ENCODE data around the gene POMT2.
"Not testable (repeated sequence)": the region's sequence is repeated elsewhere in the genome, so short reads cannot be mapped to it uniquely, and the experiment has no call there.

The POMT2 gene

GRCh38 chr14:77323571-77323970 is 2.9 kb upstream of the POMT2 start:
- DNase-seq, result no peak

GRCh38 chr14:77322951-77323350 is 2.3 kb upstream of the POMT2 start:
- DNase-seq, result no peak

- DNase-seq, result no peak
These were observed 1.7 kb upstream of the POMT2 start for GRCh38 chr14:77322250-77322902.

GRCh38 chr14:77319422-77319821 is 1.3 kb downstream of the POMT2 start:
- no peak for DNase-seq

- not testable (repeated sequence) for DNase-seq
These were observed 1.9 kb downstream of the POMT2 start for GRCh38 chr14:77318756-77319155.

- no peak for DNase-seq
These were observed 2.6 kb downstream of the POMT2 start for GRCh38 chr14:77318006-77318553.

- no peak for DNase-seq
These were observed 3.8 kb downstream of the POMT2 start for GRCh38 chr14:77316872-77317301.

- no peak for DNase-seq
These were observed 4.5 kb downstream of the POMT2 start for GRCh38 chr14:77316195-77316505.

GRCh38 chr14:77314539-77315457 is 5.9 kb downstream of the POMT2 start:
- no peak for DNase-seq

GRCh38 chr14:77314043-77314442 is 6.6 kb downstream of the POMT2 start:
- DNase-seq, result no peak

- no peak for DNase-seq
These were observed 7.3 kb downstream of the POMT2 start for GRCh38 chr14:77313371-77313770.

- no peak for DNase-seq
These were observed 9.5 kb downstream of the POMT2 start for GRCh38 chr14:77311217-77311616.

GRCh38 chr14:77310026-77310425 is 10.7 kb downstream of the POMT2 start:
- no peak for DNase-seq

- no peak for DNase-seq
These were observed 11.6 kb downstream of the POMT2 start for GRCh38 chr14:77309131-77309530.

GRCh38 chr14:77306851-77307496 is 13.7 kb downstream of the POMT2 start:
- DNase-seq, result no peak

- DNase-seq, result no peak
These were observed 14.3 kb downstream of the POMT2 start for GRCh38 chr14:77306416-77306815.

GRCh38 chr14:77305696-77306095 is 15.0 kb downstream of the POMT2 start:
- DNase-seq, result no peak

- DNase-seq, result peak; percentile 73
These were observed 17.1 kb downstream of the POMT2 start for GRCh38 chr14:77303417-77304156.

GRCh38 chr14:77302926-77303325 is 17.8 kb downstream of the POMT2 start:
- peak; percentile 80 for DNase-seq

- peak; percentile 63 for DNase-seq
These were observed 19.6 kb downstream of the POMT2 start for GRCh38 chr14:77301103-77301502.

- DNase-seq, result no peak
These were observed 20.9 kb downstream of the POMT2 start for GRCh38 chr14:77299771-77300170.

- no peak for DNase-seq
These were observed 23.8 kb downstream of the POMT2 start for GRCh38 chr14:77296906-77297305.

GRCh38 chr14:77296155-77296554 is 24.5 kb downstream of the POMT2 start:
- DNase-seq, result no peak

Measured in stimulated activated CD4-positive, alpha-beta T cell treated with anti-CD3 and anti-CD28 coated beads, Interleukin-1b, Interleukin-23, amount 100 ng/mL, for 48 hours (primary cell).